C4-2B (cell line): ENCODE measurements around the gene CLEC16A.

ENCODE experiments used
- ZFX ChIP-seq: fragments of 450-650 bp; IDR thresholded peaks from 2 replicates; pipeline ENCODE4 v1.6.1; 2017
- TF ChIP-seq, protein P1 (sequence below): fragments of 450-650 bp; conservative IDR thresholded peaks from 2 replicates; pipeline ENCODE4 v1.5.1; 2017; ENCODE audit warnings: mild to moderate bottlenecking

DNA sequence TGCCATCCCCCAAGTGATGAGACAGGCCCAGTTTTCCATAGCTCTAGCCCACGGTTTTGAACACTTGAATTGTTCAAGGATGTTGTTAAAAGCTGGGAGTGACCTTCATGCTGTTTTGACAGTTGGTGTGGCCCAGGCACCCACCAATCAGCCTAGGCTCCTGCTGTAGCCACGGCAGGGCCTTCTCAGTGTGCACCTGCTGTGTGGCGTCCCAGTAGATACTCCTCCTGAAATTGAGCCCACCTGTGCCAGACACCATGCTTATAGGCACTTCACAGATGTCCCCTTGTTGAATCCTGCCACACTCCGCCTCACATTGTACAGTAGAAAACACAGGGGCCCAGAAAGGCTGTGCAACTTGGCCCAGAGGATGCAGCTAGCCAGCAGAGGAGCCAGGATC, 225.3 kb downstream of the CLEC16A start:
- TF ChIP-seq, protein P1, sequence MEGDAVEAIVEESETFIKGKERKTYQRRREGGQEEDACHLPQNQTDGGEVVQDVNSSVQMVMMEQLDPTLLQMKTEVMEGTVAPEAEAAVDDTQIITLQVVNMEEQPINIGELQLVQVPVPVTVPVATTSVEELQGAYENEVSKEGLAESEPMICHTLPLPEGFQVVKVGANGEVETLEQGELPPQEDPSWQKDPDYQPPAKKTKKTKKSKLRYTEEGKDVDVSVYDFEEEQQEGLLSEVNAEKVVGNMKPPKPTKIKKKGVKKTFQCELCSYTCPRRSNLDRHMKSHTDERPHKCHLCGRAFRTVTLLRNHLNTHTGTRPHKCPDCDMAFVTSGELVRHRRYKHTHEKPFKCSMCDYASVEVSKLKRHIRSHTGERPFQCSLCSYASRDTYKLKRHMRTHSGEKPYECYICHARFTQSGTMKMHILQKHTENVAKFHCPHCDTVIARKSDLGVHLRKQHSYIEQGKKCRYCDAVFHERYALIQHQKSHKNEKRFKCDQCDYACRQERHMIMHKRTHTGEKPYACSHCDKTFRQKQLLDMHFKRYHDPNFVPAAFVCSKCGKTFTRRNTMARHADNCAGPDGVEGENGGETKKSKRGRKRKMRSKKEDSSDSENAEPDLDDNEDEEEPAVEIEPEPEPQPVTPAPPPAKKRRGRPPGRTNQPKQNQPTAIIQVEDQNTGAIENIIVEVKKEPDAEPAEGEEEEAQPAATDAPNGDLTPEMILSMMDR: no peak
- TF ChIP-seq ZFX: no peak
